RWPE1 (cell line): Measurements from ENCODE around the gene NIPAL4.
"Not testable (repeated sequence)": the region's sequence is repeated elsewhere in the genome, so short reads cannot be mapped to it uniquely, and the experiment has no call there.

Source experiments
- CTCF ChIA-PET: fragments of 350-600 bp; sonication (Branson Sonifier 250); formaldehyde crosslinking; extraction: SDS; loops from one replicate; lab custom pipeline; 2021; lab: Yijun Ruan, JAX
- POLR2A ChIA-PET: fragments of 400-600 bp; formaldehyde crosslinking; extraction: SDS; loops from one replicate; lab custom pipeline; 2020; ENCODE audit warnings: antibody characterized with exemption; ENCODE audit not compliant: low non-redundant PET; lab: Yijun Ruan, JAX
- DNase-seq: peaks from one replicate; pipeline ENCODE4 v3.0.0; 2012; ENCODE audit warnings: low spot score
- H3K27ac ChIP-seq: fragments of 450-650 bp; 2 replicates; pipeline ENCODE4 v1.5.1; 2017
- TF ChIP-seq, protein P1 (sequence below): fragments of 450-650 bp; conservative IDR thresholded peaks from 2 replicates; pipeline ENCODE4 v1.5.1; 2017; ENCODE audit warnings: low read depth, mild to moderate bottlenecking

Gene NIPAL4

DNA sequence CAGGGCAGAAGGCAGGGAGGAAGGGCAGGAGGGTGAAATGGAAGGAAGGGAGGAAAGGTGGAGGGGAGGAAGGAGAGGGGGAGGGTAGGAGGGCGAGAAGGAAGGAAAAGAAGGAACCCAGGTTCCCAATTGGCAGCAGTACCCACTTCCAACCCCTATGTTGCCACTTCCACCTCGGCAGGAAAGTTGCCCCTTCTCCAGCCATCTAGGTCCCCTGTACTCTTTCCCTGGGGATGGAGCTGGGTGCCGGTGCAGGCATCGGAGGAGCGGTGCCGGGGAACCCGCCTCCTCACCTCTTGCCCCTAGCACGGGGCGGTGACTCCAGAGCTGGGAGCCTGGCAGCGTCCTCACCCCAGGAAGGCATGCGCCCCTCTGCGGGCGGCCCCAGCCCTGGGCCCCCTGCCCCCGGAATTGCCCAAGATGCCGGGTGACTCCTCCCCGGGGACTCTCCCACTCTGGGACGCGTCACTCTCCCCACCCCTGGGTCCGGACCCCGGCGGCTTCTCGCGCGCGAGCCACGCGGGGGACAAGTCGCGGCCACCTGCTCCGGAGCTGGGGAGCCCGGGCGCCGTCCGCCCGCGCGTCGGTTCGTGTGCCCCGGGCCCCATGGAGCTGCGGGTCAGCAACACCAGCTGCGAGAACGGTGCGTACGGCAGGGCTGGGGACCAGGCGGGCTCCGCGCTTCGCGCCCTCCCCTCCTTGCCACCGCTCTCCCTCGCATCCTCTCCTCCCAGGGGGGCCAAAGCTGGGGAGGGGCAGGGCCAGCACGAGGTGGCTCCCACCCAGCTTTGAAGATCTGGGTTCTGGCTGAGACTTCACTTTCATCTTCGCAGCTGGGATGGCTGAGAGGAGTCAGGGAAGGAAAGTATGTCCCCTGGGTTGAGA is at the start of gene NIPAL4:
NIPAL4 (plus strand) TSS at position 499 of the 885 bp plus-strand sequence; CDS start at position 607, 108 bp downstream.
- TF ChIP-seq, protein P1, sequence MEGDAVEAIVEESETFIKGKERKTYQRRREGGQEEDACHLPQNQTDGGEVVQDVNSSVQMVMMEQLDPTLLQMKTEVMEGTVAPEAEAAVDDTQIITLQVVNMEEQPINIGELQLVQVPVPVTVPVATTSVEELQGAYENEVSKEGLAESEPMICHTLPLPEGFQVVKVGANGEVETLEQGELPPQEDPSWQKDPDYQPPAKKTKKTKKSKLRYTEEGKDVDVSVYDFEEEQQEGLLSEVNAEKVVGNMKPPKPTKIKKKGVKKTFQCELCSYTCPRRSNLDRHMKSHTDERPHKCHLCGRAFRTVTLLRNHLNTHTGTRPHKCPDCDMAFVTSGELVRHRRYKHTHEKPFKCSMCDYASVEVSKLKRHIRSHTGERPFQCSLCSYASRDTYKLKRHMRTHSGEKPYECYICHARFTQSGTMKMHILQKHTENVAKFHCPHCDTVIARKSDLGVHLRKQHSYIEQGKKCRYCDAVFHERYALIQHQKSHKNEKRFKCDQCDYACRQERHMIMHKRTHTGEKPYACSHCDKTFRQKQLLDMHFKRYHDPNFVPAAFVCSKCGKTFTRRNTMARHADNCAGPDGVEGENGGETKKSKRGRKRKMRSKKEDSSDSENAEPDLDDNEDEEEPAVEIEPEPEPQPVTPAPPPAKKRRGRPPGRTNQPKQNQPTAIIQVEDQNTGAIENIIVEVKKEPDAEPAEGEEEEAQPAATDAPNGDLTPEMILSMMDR, result no peak
- peak within 1 kb of the TSS; percentile 51; the same call in 1 of the 2 replicates for H3K27ac ChIP-seq
- ChIA-PET POLR2A (interaction anchor here (0.5 kb wide), 1 partner anchor 281 kb away, joined by 3 read pairs; no protein-coding TSS in a partner anchor), CTCF (interaction anchor here (0.5 to 1.5 kb wide), 9 partner anchors 9 to 1079 kb away, joined by 3 to 8 read pairs (median 4); no protein-coding TSS in a partner anchor)
- DNase-seq, result peak; percentile 30

DNA sequence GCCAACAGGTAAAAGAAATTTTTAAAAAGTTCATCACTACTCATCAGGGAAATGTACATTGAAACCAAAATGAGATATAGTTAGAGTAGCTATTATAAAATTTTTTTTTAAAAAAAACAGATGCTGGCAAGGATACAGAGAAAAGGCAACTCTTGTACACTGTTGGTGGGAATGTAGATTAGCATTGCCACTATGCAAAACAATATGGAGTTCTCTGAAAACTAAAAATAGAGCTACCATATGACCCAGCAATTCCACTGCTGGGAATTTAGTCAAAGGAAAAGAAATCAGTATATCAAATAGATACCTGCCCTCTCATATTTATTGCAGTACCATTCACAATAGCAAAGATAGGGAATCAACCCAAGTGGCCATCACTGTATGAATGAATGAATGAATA is 44.2 kb upstream of the NIPAL4 start:
- CTCF ChIA-PET, result interaction anchor here (0.6 kb wide), 2 partner anchors 69 to 1467 kb away, joined by 3 read pairs; no protein-coding TSS in a partner anchor
- POLR2A ChIA-PET, result no interaction called here
- H3K27ac ChIP-seq, result no peak overlapping the region
- TF ChIP-seq, protein P1, result no peak
- no peak for DNase-seq

DNA sequence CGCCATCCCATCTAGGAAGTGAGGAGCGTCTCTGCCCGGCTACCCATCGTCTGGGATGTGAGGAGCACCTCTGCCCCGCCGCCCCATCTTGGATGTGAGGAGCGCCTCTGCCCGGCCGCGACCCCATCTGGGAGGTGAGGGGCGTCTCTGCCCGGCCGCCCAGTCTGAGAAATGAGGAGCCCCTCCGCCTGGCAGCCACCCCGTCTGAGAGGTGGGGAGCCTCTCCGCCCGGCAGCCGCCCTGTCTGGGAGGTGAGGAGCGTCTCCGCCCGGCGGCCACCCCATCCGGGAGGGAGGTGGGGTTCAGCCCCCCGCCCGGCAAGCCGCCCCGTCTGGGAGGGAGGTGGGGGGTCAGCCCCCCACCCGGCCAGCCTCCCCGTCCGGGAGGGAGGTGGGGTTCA is 40.5 kb upstream of the NIPAL4 start:
- POLR2A ChIA-PET, DNase-seq, H3K27ac ChIP-seq, CTCF ChIA-PET: not testable (repeated sequence)

DNA sequence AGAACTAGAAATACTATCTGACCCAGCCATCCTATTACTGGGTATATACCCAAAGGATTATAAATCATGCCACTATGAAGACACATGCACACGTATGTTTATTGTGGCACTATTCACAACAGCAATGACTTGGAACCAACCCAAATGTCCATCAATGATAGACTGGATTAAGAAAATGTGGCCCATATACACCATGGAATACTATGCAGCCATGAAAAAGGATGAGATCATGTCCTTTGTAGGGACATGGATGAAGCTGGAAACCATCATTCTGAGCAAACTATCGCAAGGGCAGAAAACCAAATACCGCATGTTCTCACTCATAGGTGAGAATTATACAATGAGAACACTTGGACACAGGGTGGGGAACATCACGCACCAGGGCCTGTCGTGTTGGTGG is 30.1 kb upstream of the NIPAL4 start:
- H3K27ac ChIP-seq, POLR2A ChIA-PET, DNase-seq: not testable (repeated sequence)
- CTCF ChIA-PET, result interaction anchor here (2.1 kb wide), 1 partner anchor 47 kb away, joined by 6 read pairs; no protein-coding TSS in a partner anchor

DNA sequence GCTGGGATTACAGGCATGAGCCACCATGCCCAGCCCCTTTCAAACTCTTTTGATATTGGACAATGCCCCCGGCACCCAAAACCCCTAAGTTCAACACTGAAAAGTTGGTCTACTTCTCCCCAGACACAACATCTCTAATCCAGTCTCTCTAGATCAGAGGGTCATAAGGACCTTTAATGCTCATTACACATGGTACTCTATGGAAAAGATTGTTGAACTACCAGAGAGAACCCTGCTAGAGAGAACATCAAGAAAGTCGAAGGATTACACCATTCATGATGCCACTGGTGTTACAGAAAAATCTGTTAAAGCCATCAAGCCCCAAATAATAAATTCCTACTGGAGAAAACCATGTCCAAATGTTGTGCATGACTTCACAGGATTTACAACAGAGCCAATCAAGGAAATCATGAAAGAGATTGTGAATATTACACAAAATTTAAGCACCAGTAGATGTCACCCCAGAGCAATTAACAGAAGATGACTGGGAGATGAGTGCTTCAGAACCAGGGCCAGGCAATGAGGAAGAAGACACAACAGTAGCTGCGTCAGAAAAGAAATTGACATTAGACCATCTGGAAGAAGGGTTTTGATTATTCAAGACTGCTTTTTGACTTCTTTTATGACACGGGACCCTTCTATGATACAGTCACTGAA is 28.3 kb upstream of the NIPAL4 start:
- TF ChIP-seq, protein P1, result peak; percentile 71
- H3K27ac ChIP-seq, result no peak overlapping the region
- ChIA-PET CTCF (interaction anchor here (0.6 to 2.6 kb wide), 13 partner anchors 9 to 312 kb away, joined by 3 to 22 read pairs (median 4); partner anchors contain the start of gene LSM11), POLR2A (no interaction called here)
- DNase-seq, result peak; percentile 54

DNA sequence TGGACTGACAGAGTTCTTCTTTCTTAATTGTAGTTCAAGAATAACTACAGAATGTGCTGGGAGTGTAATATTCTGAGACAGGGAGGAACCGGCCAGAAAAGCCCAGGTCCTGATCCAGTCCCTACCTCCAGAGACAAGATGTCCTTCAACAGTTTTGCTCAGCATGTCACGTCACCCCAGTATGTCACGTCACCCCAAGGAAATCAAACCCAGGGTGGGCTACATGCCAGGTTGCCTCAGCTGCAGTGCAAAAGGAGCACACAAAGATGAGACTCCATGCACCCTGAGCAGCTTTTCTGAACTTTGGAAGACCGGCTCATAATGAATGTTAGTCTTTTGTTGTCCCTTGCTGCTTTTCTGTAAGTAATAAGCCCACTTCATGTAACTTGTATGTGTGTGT is 25.9 kb upstream of the NIPAL4 start:
- H3K27ac ChIP-seq, result no peak overlapping the region
- POLR2A ChIA-PET, result no interaction called here
- DNase-seq, result no peak
- TF ChIP-seq, protein P1, result no peak
- CTCF ChIA-PET, result interaction anchor here (0.6 to 0.7 kb wide), 3 partner anchors 11 to 194 kb away, joined by 3 to 7 read pairs (median 6); no protein-coding TSS in a partner anchor

DNA sequence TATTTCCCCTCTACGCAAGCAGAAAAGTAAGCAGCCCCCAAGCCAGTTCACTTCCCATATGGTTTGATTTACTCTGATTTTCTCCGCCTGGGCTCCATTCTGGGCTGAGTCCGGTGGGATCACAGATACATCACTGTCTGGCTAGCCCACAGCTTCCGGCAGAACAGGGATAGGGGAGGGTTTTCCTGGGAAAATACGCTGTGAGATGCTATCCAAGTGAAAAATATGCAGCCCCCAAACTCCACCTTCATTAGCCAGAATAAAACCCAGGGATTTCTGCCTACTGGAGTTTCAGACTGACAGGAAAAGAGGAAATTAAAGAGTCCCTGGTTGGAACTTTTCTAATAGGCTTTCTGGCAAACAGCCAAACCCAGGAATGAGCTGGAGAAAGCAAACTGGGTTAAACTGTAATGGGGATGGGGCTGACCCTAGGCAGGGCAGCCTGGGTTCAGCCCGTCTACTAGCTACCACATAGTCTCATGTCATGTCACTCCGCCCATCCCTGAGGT is 16.9 kb upstream of the NIPAL4 start:
- H3K27ac ChIP-seq, result no peak overlapping the region
- CTCF ChIA-PET, result no interaction called here
- POLR2A ChIA-PET, result no interaction called here
- no peak for DNase-seq
- TF ChIP-seq, protein P1, result no peak
